ENCODE measurements around the gene KLHL26.

KLHL26 gene

GRCh38 chr19:18662972-18663732 lies 26.3 kb downstream of the KLHL26 start (continued):
- TF ChIP-seq, protein P1, sequence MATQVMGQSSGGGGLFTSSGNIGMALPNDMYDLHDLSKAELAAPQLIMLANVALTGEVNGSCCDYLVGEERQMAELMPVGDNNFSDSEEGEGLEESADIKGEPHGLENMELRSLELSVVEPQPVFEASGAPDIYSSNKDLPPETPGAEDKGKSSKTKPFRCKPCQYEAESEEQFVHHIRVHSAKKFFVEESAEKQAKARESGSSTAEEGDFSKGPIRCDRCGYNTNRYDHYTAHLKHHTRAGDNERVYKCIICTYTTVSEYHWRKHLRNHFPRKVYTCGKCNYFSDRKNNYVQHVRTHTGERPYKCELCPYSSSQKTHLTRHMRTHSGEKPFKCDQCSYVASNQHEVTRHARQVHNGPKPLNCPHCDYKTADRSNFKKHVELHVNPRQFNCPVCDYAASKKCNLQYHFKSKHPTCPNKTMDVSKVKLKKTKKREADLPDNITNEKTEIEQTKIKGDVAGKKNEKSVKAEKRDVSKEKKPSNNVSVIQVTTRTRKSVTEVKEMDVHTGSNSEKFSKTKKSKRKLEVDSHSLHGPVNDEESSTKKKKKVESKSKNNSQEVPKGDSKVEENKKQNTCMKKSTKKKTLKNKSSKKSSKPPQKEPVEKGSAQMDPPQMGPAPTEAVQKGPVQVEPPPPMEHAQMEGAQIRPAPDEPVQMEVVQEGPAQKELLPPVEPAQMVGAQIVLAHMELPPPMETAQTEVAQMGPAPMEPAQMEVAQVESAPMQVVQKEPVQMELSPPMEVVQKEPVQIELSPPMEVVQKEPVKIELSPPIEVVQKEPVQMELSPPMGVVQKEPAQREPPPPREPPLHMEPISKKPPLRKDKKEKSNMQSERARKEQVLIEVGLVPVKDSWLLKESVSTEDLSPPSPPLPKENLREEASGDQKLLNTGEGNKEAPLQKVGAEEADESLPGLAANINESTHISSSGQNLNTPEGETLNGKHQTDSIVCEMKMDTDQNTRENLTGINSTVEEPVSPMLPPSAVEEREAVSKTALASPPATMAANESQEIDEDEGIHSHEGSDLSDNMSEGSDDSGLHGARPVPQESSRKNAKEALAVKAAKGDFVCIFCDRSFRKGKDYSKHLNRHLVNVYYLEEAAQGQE (tag by site-specific recombination; IDR thresholded peaks at IDR 0.05) = no peak
- no peak for TF ChIP-seq ZNF521 (tag by site-specific recombination; IDR thresholded peaks at IDR 0.05)
- TF ChIP-seq TRIM28 (IDR thresholded peaks at IDR 0.05; ENCODE audit: borderline replicate concordance, low read length) = no peak
- TF ChIP-seq ZNF776 (tag by site-specific recombination; IDR thresholded peaks at IDR 0.05; ENCODE audit: borderline replicate concordance) = no peak
- TF ChIP-seq, protein P2, sequence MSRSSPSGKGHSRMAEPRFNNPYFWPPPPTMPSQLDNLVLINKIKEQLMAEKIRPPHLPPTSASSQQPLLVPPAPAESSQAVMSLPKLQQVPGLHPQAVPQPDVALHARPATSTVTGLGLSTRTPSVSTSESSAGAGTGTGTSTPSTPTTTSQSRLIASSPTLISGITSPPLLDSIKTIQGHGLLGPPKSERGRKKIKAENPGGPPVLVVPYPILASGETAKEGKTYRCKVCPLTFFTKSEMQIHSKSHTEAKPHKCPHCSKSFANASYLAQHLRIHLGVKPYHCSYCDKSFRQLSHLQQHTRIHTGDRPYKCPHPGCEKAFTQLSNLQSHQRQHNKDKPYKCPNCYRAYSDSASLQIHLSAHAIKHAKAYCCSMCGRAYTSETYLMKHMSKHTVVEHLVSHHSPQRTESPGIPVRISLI (tag by site-specific recombination; IDR thresholded peaks at IDR 0.05) = no peak
- TF ChIP-seq ZBTB26 (tag by site-specific recombination; optimal IDR thresholded peaks at IDR 0.05) = no peak
- TF ChIP-seq ZNF596 (tag by site-specific recombination; IDR thresholded peaks at IDR 0.05) = no peak
- TF ChIP-seq, protein P3, sequence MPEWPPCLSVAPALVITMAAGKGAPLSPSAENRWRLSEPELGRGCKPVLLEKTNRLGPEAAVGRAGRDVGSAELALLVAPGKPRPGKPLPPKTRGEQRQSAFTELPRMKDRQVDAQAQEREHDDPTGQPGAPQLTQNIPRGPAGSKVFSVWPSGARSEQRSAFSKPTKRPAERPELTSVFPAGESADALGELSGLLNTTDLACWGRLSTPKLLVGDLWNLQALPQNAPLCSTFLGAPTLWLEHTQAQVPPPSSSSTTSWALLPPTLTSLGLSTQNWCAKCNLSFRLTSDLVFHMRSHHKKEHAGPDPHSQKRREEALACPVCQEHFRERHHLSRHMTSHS (tag by site-specific recombination; IDR thresholded peaks at IDR 0.05) = no peak
- TF ChIP-seq HOXD13 (CRISPR knock-in tag; IDR thresholded peaks at IDR 0.05; ENCODE audit: borderline replicate concordance) = no peak
- no peak for TF ChIP-seq ZNF423 (tag by site-specific recombination; IDR thresholded peaks at IDR 0.05)
- no peak for TF ChIP-seq FEZF1 (tag by site-specific recombination; IDR thresholded peaks at IDR 0.05)

- H3K9me3 ChIP-seq (ENCODE audit: control insufficient read depth, insufficient read depth, low read depth, low read length) = no peaks in the 10 kb centered on the region
- no peak for TF ChIP-seq ZNF140 (tag by site-specific recombination; IDR thresholded peaks at IDR 0.05)
- TF ChIP-seq ZNF155 (tag by site-specific recombination; IDR thresholded peaks at IDR 0.05) = no peak
- TF ChIP-seq ZBTB26 (tag by site-specific recombination; optimal IDR thresholded peaks at IDR 0.05) = no peak
- no peak for TF ChIP-seq ZIC2 (tag by site-specific recombination; IDR thresholded peaks at IDR 0.05)
- no peak for TF ChIP-seq ZNF704 (tag by site-specific recombination; IDR thresholded peaks at IDR 0.05)
- no peak for TF ChIP-seq SP7 (tag by site-specific recombination; IDR thresholded peaks at IDR 0.05)
- no peak for TF ChIP-seq GLIS2 (tag by site-specific recombination; IDR thresholded peaks at IDR 0.05)
- TF ChIP-seq PBX3 (CRISPR knock-in tag; IDR thresholded peaks at IDR 0.05) = no peak
- no peak for TF ChIP-seq ZNF274 (IDR thresholded peaks at IDR 0.05; ENCODE audit: low read length)
- no peak for TF ChIP-seq ZNF274 (tag by site-specific recombination; IDR thresholded peaks at IDR 0.05; ENCODE audit: borderline replicate concordance)
- TF ChIP-seq KLF1 (tag by site-specific recombination; IDR thresholded peaks at IDR 0.05) = no peak
- TF ChIP-seq ZNF837 (tag by site-specific recombination; IDR thresholded peaks at IDR 0.05) = no peak
- no peak for TF ChIP-seq BCL11B (tag by site-specific recombination; IDR thresholded peaks at IDR 0.05; ENCODE audit: low read depth)
- no peak for TF ChIP-seq ZNF426 (tag by site-specific recombination; IDR thresholded peaks at IDR 0.05)
- TF ChIP-seq, protein P2 (tag by site-specific recombination; IDR thresholded peaks at IDR 0.05) = no peak
Observed at GRCh38 chr19:18663940-18664530, 27.2 kb downstream of the KLHL26 start.

More at GRCh38 chr19:18663940-18664530, 27.2 kb downstream of the KLHL26 start:
- no peaks in the 10 kb centered on the region for H3K4me1 ChIP-seq (ENCODE audit: control insufficient read depth, insufficient read depth, low read length)
- CTCF ChIA-PET = no interaction called here
- peaks cover 0 to 17% of the 10 kb centered on the region in 2 experiments; a peak in 2 of 3 replicates for H3K36me3 ChIP-seq (ENCODE audit: control insufficient read depth in 2 of 2, insufficient read depth in 1 of 2, low read length in 2 of 2)
- H3K4me3 ChIP-seq (ENCODE audit: low read depth, low read length) = no peak overlapping the region
- no peak overlapping the region for H3K27ac ChIP-seq (ENCODE audit: extremely low read depth, low read depth, low read length)
- POLR2A ChIA-PET = no interaction called here

All from HEK293 (cell line).